ENCODE measurements around the gene ASXL1. TPM values are rescaled to one million over a fixed set of nuclear protein-coding genes. Genes with fewer than 3 reads are reported as not detected.

Gene ASXL1
- total RNA-seq, 1 experiment from 2014 or later, result 39.8 TPM

DNA sequence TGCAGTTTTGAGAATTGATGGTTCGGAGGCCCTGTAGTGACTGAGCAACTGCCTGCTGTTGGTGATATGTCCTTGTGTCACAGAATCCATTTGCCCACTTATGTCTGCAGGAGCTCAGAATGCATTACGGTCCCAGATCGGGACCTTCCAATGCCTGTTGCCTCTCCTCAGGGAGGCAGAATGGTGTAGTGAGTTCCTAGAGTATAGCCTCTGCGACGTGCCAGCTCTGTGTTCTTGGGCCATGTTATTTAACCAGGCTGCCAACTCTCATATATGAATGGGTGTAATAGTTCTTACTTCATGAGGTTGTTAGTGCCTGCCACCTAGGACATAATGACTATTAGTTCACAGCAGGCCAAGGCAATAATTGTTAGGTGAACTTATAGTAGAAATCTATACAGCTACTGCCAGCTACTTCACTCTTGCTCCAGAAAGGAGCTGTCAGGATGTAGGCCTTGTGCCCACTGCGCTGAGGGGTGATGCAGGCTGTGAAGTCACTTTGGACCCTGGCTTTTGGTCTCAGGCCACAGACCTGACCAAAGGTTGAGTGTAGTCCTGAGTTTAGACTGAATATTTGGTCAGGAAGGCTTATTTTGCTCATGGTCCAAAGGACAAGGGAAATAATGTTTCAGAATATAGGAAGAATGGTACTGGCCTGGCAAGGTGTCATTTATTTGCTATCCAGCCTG, 82.1 kb downstream of the ASXL1 start:
- H3K4me3 ChIP-seq, result no peak overlapping the region
- DNase-seq, result no peak
- peaks cover 88% of the 10 kb centered on the region for H3K36me3 ChIP-seq
- H3K27me3 ChIP-seq, result no peaks in the 10 kb centered on the region
- H3K9me3 ChIP-seq, result no peaks in the 10 kb centered on the region

DNA sequence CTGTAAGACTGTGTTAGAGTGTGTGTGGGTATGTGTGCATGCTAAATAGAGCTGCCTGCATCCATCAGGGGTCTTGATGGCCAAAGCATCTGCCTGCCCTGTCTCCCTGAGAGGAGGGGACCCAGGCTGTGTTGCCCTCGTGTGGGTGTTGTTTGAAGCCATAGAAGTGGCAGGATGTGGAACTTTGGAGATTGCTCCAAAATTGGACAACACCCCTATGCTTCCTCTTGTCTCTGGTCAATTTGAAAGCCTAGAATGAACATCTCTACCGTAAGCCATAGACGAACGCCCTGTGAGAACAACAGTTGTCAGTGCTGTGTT, 82.6 kb downstream of the ASXL1 start:
- no peak for DNase-seq
- Histone ChIP-seq H3K4me3 (no peak overlapping the region), H3K27me3 (no peaks in the 10 kb centered on the region), H3K36me3 (peaks cover 87% of the 10 kb centered on the region), H3K9me3 (no peaks in the 10 kb centered on the region)

DNA sequence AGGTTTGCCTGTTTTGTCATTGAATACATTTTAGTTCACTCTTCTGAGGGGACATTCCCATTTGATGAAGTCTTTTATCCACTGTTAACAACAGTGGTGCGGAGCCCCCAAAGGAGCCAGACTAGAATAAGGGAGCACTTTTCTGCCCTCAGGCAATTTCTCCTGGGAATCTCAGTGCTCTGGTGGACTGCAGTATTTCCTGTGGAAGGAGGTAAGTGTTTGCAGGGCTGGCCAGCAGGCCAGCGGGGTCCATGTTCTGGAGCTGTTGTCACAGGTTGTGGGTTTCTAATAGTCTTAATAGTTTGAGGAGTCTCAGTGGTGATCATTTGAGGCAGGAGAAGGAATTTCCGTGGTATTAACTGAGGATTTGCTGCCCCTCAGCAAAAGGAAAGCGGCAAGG, 83.5 kb downstream of the ASXL1 start:
- H3K9me3 ChIP-seq, result no peaks in the 10 kb centered on the region
- no peak for DNase-seq
- H3K27me3 ChIP-seq, result no peaks in the 10 kb centered on the region
- H3K4me3 ChIP-seq, result no peak overlapping the region
- peaks cover 78% of the 10 kb centered on the region for H3K36me3 ChIP-seq

DNA sequence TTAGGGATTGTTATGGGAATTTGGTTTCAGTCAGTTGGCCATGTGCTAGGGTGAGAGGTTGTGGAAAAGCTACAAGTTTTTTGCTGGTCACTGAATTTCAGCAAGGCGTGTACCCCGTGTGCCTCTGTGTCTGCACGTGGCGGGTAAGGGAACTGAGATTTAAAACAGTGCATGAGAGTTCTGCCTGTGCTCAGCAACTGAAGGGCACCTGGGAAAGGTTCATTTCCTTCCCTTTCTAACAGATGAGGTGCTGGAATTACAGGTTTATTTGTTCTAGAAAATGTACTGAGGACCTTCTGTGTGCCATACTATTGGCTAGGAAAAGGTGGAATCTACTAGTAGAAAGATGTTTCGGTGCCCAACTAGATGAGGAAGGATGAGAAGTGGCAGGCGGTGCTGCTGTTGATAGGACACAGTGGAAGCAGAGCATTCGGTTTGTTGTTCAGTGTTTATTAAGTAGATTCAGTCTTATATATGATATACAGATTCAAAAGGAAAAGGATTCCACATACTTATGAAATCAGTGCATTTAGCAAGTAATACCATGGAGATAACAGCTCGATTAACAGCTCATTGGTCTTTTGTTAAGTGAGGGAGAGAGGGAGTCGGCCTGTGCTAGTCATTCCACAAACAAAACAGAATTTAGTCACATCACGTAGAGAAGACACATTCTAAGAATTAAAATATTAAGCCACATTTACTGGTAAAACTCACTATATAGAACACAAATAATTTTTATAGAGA, 84.7 kb downstream of the ASXL1 start:
- peaks cover 71% of the 10 kb centered on the region for H3K36me3 ChIP-seq
- H3K27me3 ChIP-seq, result no peaks in the 10 kb centered on the region
- H3K9me3 ChIP-seq, result no peaks in the 10 kb centered on the region
- no peak overlapping the region for H3K4me3 ChIP-seq
- no peak for DNase-seq

DNA sequence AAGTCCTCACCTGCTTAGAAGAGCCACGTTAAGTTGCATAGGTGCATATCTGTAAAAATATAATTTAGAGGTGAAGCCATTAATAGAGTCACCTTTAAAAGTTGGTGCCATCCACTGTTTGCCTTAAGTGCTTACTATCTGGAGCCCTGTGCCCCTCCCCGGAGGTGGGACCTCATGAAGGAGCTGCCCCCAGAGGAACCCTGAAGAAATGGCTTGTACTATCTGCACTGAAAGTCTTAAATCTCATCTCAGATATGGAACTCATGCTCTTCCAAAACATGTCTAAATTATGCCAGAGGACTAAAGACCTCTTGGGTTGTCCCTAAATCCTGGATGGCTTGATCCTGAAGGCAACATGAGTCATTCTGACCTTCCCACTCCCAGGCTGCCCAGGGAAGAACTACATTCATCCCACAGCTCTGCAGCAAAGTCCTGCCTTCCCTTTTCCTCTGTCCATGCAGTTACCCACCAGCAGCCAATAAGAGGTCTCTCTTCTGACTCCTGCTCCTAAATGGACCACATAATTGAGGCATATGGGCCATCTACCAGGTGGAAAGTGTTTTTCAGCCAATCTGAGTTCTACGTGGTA, 85.3 kb downstream of the ASXL1 start:
- no peaks in the 10 kb centered on the region for H3K27me3 ChIP-seq
- no peaks in the 10 kb centered on the region for H3K9me3 ChIP-seq
- no peak for DNase-seq
- H3K4me3 ChIP-seq, result no peak overlapping the region
- peaks cover 64% of the 10 kb centered on the region for H3K36me3 ChIP-seq

DNA sequence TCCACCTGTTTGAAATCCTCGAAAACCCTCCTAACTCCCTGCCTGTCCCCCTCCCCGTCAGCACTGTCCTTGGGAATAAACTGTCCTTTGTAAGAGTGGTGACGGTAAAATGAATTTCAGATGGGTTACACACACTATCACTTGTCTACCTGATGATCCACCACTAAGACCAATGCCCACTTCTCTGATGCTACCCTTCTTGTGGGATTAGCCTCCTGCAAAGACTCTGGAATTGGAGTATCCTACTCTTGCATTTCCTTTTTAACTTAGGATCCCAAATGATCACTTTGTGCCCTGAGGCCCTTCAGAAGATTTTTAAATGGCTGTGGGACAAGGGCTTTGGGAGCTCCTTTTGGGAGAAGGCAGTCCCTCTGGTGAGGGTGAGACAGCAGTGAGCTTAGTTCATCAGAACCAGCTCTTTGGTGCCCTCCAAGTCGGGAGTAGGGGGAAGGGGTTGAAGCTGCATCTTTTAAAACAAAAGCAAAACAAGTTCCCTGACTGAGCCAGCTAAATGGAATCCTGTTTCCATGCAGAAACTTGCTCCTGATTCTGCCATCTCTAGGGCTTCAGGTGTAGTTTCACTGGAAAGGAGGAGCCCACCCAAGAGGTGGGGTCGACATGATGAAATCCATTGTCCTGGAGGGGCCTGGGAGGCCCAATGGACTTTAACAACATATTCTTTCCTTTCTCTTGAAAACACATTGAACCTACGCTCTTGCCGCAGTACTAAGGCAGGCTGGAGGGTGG, 86.5 kb downstream of the ASXL1 start:
- peaks cover 54% of the 10 kb centered on the region for H3K36me3 ChIP-seq
- no peak for DNase-seq
- no peak overlapping the region for H3K4me3 ChIP-seq
- H3K27me3 ChIP-seq, result no peaks in the 10 kb centered on the region
- H3K9me3 ChIP-seq, result no peaks in the 10 kb centered on the region

DNA sequence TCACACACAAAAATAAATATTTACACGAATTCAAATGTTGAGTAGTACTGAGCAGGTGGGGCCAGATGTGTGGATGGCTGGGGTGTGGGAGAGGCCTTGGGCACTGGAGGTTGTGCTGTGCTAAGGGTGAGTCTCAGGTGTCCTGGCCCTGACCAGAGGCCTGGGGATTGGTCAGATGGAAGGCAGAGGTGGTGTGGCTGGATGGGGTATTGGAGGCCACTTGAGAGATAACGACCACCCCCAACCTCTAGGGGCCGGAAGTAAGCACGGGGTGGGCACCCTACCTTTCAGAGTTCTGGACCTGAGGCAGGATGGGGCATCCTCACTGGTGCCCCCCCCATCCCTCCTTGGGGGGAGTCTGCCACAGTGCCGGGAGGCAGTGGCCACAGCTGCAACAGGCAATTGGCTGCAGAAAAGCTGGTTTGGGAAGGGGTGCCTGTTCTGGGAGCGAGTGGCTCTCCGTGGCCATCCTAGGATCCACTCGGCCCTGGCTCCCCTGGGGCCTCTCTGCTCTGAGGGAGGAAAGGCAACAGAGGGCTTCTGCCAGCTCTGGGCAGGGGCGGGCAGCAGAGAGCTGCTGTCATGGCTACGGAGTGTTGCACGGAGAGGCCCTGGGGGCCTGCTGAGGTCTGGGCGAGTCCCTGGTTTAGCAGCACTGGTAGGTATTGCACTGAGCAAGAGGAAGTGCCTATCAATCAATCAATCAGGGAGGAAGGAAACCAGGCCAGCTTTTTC, 87.6 kb downstream of the ASXL1 start:
- H3K4me3 ChIP-seq, result no peak overlapping the region
- no peaks in the 10 kb centered on the region for H3K27me3 ChIP-seq
- no peak for DNase-seq
- no peaks in the 10 kb centered on the region for H3K9me3 ChIP-seq
- peaks cover 44% of the 10 kb centered on the region for H3K36me3 ChIP-seq

DNA sequence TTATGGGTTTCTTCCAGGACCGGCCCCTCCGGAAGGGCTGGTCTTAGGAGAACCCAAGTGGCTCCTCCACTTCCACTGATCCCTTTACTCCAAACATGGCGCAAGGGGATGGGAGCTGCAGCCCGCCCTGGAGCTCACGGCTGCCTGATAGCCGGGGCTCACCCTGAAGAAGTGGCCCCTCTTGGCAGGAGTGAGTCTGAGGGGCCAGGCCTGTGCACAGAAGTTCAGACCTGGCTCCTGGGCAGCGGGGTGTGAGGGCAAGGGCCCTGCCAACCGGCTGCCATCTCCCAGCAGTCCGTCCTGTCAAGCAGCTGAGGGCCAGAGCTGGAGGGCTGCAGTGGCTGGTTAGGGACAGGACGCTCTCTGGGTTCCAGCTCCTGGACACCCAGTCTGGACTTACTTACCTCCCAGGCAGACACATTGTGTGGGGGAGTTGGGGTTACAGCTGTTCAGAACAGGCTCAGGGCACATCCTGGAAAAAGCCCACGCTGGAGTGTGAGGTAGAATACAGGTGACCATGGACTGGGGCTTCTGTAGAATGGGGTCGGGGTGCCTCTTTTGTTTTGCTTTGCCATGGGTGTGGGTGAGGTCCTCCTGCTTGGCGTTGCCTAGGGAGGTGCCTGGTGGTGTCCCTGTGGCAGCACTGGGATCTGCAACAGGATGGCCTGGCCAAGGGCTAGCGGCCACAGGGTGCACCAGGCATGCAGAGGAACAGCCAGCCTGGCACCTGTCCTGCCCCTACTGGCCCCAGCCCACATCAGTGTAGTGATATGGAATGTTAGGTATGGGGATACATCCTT, 88.4 kb downstream of the ASXL1 start:
- DNase-seq, result no peak
- Histone ChIP-seq H3K4me3 (no peak overlapping the region), H3K36me3 (peaks cover 36% of the 10 kb centered on the region), H3K27me3 (no peaks in the 10 kb centered on the region), H3K9me3 (no peaks in the 10 kb centered on the region)

DNA sequence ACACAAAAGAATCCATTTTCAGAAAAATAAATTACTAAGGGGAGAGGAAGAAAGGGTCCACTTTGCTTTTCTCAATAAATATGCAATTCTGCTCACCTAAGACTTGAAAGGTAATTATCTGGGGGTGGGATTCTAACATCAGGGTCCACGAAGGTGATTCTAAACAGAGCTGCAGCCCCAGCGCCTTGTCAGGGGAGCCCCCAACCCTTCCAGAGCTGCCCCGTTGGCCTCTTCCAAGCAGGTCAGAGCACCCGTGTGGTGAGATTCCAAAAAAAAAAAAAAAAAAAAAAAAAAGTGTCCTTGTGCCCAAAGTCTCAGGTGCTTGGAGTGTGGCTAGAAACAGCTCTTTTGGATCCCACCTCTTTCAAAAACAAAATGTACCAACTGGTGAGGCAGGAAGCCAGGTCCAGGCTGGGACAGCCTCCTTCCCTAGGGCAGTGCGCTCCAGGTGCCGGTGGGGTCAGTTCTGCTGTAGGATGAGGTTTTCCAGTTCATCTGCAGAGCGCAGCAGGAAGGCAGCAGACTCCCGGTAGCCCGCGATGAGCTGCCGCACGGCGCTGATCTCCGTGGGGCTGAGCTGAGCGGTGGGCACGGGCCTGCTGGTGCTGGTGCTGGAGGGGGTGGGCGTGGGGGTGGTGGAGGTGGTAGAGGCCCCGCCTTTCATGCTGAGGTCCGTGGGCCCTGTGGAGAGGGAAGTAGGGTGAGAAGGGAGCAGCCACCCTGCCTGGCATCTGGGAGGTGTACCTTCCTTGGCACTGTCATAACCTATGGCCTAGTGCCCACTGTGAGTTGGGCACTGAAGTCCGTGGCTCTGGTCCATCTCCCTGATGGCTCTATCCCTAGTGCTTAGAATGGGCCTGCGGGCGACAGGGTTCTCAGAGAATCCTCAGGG, 89.3 kb downstream of the ASXL1 start:
- no peak for DNase-seq
- H3K9me3 ChIP-seq, result no peaks in the 10 kb centered on the region
- no peaks in the 10 kb centered on the region for H3K27me3 ChIP-seq
- H3K4me3 ChIP-seq, result no peak overlapping the region
- peaks cover 27% of the 10 kb centered on the region for H3K36me3 ChIP-seq

DNA sequence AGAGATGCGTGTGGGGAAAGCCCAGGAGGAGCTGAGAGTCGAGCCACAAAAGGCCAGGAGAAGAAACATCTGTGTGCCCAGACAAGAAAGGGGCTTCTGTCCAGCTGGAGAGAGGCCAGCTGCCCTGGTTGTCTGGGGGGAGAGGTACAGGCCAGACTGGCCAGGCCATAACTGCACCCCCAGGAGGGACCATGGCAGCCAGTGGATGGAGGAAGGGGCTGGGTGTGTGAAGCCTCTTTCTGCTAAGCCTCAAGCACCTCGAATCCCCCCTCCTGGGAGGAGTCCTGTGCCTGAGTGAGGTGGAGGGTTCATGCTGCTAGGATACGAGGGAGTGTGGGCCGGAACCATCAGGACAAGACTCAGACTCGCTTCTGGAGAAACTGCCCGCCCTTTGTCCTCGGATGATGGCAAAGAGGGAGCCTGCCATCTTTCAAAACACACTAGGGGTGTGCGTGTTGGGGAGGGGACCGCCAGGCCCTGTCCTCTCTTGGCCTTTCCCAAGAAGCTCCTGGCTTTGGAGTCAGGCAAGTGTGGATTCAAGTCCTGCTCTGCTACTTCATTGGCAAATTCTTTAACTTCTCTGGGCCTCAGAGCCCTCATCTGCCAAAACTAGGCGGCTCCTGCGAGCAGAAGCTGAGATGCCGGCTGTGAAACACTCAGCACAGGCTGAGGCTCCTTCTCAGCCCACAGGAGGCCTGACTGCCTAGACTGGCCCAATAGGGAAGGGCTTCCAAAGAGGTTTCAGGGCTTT, 90.3 kb downstream of the ASXL1 start:
- no peak overlapping the region for H3K4me3 ChIP-seq
- H3K36me3 ChIP-seq, result peaks cover 19% of the 10 kb centered on the region
- H3K27me3 ChIP-seq, result no peaks in the 10 kb centered on the region
- no peak for DNase-seq
- no peaks in the 10 kb centered on the region for H3K9me3 ChIP-seq

DNA sequence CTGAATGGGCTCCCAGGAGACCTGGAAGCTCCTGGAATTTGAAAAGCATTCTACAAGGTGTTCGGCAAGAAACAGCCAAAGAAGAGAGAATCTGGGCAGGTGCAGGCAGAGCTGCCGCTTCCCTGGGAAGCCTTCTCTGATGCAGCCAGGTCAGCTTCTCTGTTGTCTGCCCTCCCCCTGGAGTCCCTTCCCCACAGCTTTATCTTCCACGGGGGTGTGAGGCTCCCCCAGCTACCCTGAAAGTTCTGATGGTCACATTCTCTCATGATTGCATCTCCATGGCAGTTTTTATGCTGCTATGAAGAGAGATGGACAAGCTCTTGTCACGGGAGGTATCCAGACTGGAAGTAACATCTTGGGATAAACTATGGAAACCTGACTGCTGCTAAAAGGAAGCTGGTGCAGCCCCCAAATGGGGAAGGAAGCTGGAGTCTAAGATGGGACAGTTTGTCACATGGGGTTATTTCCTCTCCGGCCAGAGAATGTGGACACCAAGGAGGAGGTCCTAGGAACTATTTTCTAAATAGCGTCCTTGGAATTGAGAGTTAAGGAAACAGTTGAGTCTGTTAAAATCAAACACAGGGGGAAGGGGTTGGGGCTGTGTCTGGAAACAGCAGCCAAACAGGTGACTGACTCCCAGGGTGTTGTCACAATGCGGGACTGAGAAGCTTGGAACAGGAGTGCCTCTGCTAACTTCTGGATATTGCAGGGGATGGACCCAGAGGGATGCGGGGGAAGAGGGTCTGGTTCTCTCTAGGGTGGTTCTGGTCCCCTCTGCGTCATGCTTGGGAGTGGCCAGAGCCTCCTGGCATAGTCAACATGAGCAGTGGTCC, 91.1 kb downstream of the ASXL1 start:
- Histone ChIP-seq H3K4me3 (no peak overlapping the region), H3K9me3 (no peaks in the 10 kb centered on the region), H3K27me3 (no peaks in the 10 kb centered on the region), H3K36me3 (peaks cover 15% of the 10 kb centered on the region)
- DNase-seq, result no peak

DNA sequence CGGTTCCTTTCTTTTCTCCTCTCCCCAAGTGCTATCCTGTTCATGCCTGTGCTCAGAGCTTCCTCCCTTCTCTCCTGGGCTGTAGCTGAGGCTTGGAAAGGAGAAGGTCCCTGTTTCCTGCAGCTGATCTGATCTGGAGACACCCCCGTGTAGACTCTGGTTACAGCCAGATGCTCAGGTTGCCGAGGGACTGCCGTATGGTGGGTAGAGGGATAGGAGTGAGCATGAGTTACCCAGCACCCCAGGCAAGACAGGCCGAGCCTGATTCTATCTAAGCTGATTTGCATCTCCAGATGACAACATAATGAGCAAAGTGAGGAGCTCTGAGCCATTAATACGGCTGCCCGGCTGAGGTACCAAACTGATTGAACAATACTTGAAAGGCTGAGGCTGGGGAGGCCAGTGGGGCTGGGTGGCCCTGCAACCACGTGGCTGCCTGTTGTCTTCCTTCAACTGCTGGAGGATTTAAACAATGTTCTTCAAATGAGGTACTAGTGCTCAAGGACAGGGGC, 91.8 kb downstream of the ASXL1 start:
- H3K36me3 ChIP-seq, result peaks cover 9% of the 10 kb centered on the region
- no peak overlapping the region for H3K4me3 ChIP-seq

DNA sequence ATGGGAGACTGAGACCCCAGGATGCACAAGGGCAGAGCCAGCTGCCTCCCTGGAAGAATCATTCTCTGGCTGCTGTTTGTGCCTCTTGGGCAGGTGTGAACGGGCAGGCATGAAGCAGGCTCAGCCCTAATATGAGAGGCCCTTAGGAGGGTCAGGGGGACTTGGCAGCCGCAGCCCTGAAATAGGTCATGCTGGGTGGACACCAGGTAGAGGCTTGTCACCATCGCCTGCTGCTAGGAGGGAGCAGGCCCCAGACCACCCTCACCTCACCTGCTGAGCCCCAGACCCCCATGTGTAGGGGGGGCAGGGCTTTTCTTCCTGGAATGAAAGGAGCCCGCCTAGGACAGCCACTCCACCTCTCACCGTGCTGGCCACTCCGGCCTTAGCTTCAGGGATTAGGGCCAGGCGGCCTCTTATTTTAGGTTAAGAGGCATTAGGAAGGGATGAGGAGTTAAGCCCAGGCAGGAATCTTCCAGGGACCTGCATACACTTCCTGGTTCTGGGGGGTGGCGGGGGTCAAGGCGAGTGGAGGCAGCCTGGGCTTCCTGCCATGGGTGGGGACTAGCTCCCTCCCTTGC, 92.4 kb downstream of the ASXL1 start:
- Histone ChIP-seq H3K36me3 (peaks cover 5% of the 10 kb centered on the region), H3K27me3 (no peaks in the 10 kb centered on the region), H3K4me3 (no peak overlapping the region), H3K9me3 (no peaks in the 10 kb centered on the region)
- no peak for DNase-seq

More for the DNA sequence above, 91.8 kb downstream of the ASXL1 start:
- no peak for DNase-seq
- Histone ChIP-seq H3K27me3 (no peaks in the 10 kb centered on the region), H3K9me3 (no peaks in the 10 kb centered on the region)

Data from MG63 (cell line).